Hematopoietic multipotent progenitor cell treated with erythropoietin and hydrocortisone succinate and interleukin-3 and kit ligand, for 4 days (in vitro differentiated cells): ENCODE results near the gene ARHGDIG.
"Not testable (repeated sequence)": the region's sequence is repeated elsewhere in the genome, so short reads cannot be mapped to it uniquely, and the experiment has no call there.

Experiments
- DNase-seq: peaks from one replicate; pipeline ENCODE4 v3.0.0-alpha.2; 2015

The ARHGDIG gene

GRCh38 chr16:280552-280951 is at the start of gene ARHGDIG:
Gene ARHGDIG, plus strand, starts transcription at chr16:280591. Its CDS starts 90 bp downstream, at chr16:280681.
- DNase-seq, result peak; percentile 35

- DNase-seq, result no peak
These were observed 49.4 kb upstream of the ARHGDIG start for GRCh38 chr16:230949-231348.

- peak; percentile 98 for DNase-seq
These were observed 45.7 kb upstream of the ARHGDIG start, which contains the start of gene FAM234A for GRCh38 chr16:234468-235305. Gene FAM234A, plus strand, starts transcription at chr16:234821. Its CDS starts 19,593 bp downstream, at chr16:254414.

- peak; percentile 15 for DNase-seq
These were observed 40.5 kb upstream of the ARHGDIG start for GRCh38 chr16:239948-240277.

- DNase-seq, result no peak
These were observed 39.8 kb upstream of the ARHGDIG start for GRCh38 chr16:240559-240958.

- DNase-seq, result no peak
These were observed 38.1 kb upstream of the ARHGDIG start for GRCh38 chr16:242281-242680.

- no peak for DNase-seq
These were observed 37.0 kb upstream of the ARHGDIG start for GRCh38 chr16:243348-243747.

- no peak for DNase-seq
These were observed 35.3 kb upstream of the ARHGDIG start for GRCh38 chr16:245105-245504.

- no peak for DNase-seq
These were observed 33.4 kb upstream of the ARHGDIG start for GRCh38 chr16:247027-247426.

GRCh38 chr16:249431-249830 is 31.0 kb upstream of the ARHGDIG start:
- DNase-seq, result no peak

- DNase-seq, result peak; percentile 70
These were observed 27.7 kb upstream of the ARHGDIG start for GRCh38 chr16:252366-253337.

GRCh38 chr16:253833-254232 is 26.6 kb upstream of the ARHGDIG start:
- no peak for DNase-seq

GRCh38 chr16:254461-254860 is 25.9 kb upstream of the ARHGDIG start:
- DNase-seq, result no peak

GRCh38 chr16:255183-255582 is 25.2 kb upstream of the ARHGDIG start:
- DNase-seq, result no peak

GRCh38 chr16:258091-258490 is 22.3 kb upstream of the ARHGDIG start:
- not testable (repeated sequence) for DNase-seq

GRCh38 chr16:259226-259625 is 21.2 kb upstream of the ARHGDIG start:
- DNase-seq, result peak; percentile 79

- DNase-seq, result no peak
These were observed 20.6 kb upstream of the ARHGDIG start for GRCh38 chr16:259814-260253.

GRCh38 chr16:260326-260725 is 20.1 kb upstream of the ARHGDIG start:
- no peak for DNase-seq

- no peak for DNase-seq
These were observed 19.2 kb upstream of the ARHGDIG start for GRCh38 chr16:261031-261691.

GRCh38 chr16:262121-262745 is 18.2 kb upstream of the ARHGDIG start:
- no peak for DNase-seq

- no peak for DNase-seq
These were observed 17.1 kb upstream of the ARHGDIG start for GRCh38 chr16:263182-263774.

GRCh38 chr16:263944-264343 is 16.4 kb upstream of the ARHGDIG start:
- no peak for DNase-seq
